Smooth muscle cell (in vitro differentiated cells): ENCODE results near the gene NRXN3. TPM values are rescaled to one million over a fixed set of nuclear protein-coding genes. Genes with fewer than 3 reads are reported as not detected.

Experiments used
- DNase-seq: peaks from one replicate; lab custom pipeline; 2025; ENCODE audit not compliant: unreplicated experiment; lab: John Stamatoyannopoulos, UW
- H2AFZ ChIP-seq: fragments of 200-600 bp; sonication (generic); 2 replicates; pipeline ENCODE4 v1.6.0; 2016; ENCODE audit warnings: antibody characterized with exemption, low read depth, mild to moderate bottlenecking
- H3F3A ChIP-seq: fragments of 200-600 bp; sonication (generic); 2 replicates; pipeline ENCODE4 v1.6.0; 2017; ENCODE audit warnings: antibody characterized with exemption, low read depth
- H3K27ac ChIP-seq: fragments of 200-600 bp; sonication (generic); 2 replicates; pipeline ENCODE4 v1.5.1; 2016; ENCODE audit warnings: low read depth, mild to moderate bottlenecking
- H3K27me3 ChIP-seq: fragments of 200-600 bp; sonication (generic); 2 replicates; pipeline ENCODE4 v1.6.1; 2016; ENCODE audit warnings: low read depth, mild to moderate bottlenecking
- H3K36me3 ChIP-seq: fragments of 200-600 bp; sonication (generic); 2 replicates; pipeline ENCODE4 v1.5.1; 2016; ENCODE audit warnings: low read depth
- H3K4me1 ChIP-seq: fragments of 200-600 bp; sonication (generic); 2 replicates; pipeline ENCODE4 v1.5.1; 2016; ENCODE audit warnings: low read depth
- H3K4me2 ChIP-seq: fragments of 200-600 bp; sonication (generic); 2 replicates; pipeline ENCODE4 v1.6.0; 2016; ENCODE audit warnings: mild to moderate bottlenecking
- H3K4me3 ChIP-seq: fragments of 200-600 bp; sonication (generic); 2 replicates; pipeline ENCODE4 v1.5.1; 2016; ENCODE audit warnings: mild to moderate bottlenecking
- H3K79me2 ChIP-seq: fragments of 200-600 bp; sonication (generic); 2 replicates; pipeline ENCODE4 v1.6.0; 2016; ENCODE audit warnings: low read depth, mild to moderate bottlenecking
- H3K9ac ChIP-seq: fragments of 200-600 bp; sonication (generic); 2 replicates; pipeline ENCODE4 v1.6.0; 2016; ENCODE audit warnings: low read depth
- H3K9me3 ChIP-seq: fragments of 200-600 bp; sonication (generic); replicated peaks from 2 replicates; pipeline ENCODE4 v1.5.1; 2016; ENCODE audit warnings: low read depth
- H4K20me1 ChIP-seq: fragments of 200-600 bp; sonication (generic); 2 replicates; pipeline ENCODE4 v1.6.0; 2016; ENCODE audit warnings: low read depth
- WGBS: methylation state at CpG from one replicate; pipeline ENCODE4 v1.1.7; 2016; ENCODE audit warnings: low lambda C conversion rate; 5-methylcytosine and 5-hydroxymethylcytosine counted together
- polyA plus RNA-seq: library from polyadenylated mRNA; unstranded; fragments of >200 nt; fragmentation: Nextera tagmentation; extraction: Ambion mirVana; gene quantifications from 2 replicates; pipeline ENCODE4 v1.2.1, GENCODE V29; 2016
- total RNA-seq: library from RNA; depleted of rRNA; stranded (reverse); fragments of >200 nt; gene quantifications from 2 replicates; pipeline ENCODE4 v1.2.3, GENCODE V29; 2014
- TF ChIP-seq, protein P1 (sequence below): fragments of 200-600 bp; sonication (generic); IDR thresholded peaks from 2 replicates; pipeline ENCODE4 v1.5.1; 2017; ENCODE audit warnings: borderline replicate concordance, mild to moderate bottlenecking, antibody characterized with exemption; ENCODE audit not compliant: insufficient read depth, poor library complexity, severe bottlenecking

The NRXN3 gene
- total and polyA plus RNA-seq, 2 experiments from 2014 or later, result 1.2 to 7.0 TPM

- Histone ChIP-seq H3K4me1 (no peaks in the 10 kb centered on the region), H3K4me2 (no peak overlapping the region), H3K27ac (no peak overlapping the region), H3K27me3 (no peaks in the 10 kb centered on the region), H4K20me1 (no peaks in the 10 kb centered on the region), H3K79me2 (no peaks in the 10 kb centered on the region), H3K36me3 (no peaks in the 10 kb centered on the region), H3K9me3 (no peaks in the 10 kb centered on the region), H3K9ac (no peak overlapping the region), H2AFZ (no peak overlapping the region), H3F3A (no peaks in the 10 kb centered on the region), H3K4me3 (no peak overlapping the region)
- WGBS, result 60% methylated on average over 7 of the region's 7 CpGs
- TF ChIP-seq, protein P1, sequence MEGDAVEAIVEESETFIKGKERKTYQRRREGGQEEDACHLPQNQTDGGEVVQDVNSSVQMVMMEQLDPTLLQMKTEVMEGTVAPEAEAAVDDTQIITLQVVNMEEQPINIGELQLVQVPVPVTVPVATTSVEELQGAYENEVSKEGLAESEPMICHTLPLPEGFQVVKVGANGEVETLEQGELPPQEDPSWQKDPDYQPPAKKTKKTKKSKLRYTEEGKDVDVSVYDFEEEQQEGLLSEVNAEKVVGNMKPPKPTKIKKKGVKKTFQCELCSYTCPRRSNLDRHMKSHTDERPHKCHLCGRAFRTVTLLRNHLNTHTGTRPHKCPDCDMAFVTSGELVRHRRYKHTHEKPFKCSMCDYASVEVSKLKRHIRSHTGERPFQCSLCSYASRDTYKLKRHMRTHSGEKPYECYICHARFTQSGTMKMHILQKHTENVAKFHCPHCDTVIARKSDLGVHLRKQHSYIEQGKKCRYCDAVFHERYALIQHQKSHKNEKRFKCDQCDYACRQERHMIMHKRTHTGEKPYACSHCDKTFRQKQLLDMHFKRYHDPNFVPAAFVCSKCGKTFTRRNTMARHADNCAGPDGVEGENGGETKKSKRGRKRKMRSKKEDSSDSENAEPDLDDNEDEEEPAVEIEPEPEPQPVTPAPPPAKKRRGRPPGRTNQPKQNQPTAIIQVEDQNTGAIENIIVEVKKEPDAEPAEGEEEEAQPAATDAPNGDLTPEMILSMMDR, result no peak
- no peak for DNase-seq
These were observed 26.6 kb upstream of the NRXN3 start for GRCh38 chr14:78143489-78144145.

DNA sequence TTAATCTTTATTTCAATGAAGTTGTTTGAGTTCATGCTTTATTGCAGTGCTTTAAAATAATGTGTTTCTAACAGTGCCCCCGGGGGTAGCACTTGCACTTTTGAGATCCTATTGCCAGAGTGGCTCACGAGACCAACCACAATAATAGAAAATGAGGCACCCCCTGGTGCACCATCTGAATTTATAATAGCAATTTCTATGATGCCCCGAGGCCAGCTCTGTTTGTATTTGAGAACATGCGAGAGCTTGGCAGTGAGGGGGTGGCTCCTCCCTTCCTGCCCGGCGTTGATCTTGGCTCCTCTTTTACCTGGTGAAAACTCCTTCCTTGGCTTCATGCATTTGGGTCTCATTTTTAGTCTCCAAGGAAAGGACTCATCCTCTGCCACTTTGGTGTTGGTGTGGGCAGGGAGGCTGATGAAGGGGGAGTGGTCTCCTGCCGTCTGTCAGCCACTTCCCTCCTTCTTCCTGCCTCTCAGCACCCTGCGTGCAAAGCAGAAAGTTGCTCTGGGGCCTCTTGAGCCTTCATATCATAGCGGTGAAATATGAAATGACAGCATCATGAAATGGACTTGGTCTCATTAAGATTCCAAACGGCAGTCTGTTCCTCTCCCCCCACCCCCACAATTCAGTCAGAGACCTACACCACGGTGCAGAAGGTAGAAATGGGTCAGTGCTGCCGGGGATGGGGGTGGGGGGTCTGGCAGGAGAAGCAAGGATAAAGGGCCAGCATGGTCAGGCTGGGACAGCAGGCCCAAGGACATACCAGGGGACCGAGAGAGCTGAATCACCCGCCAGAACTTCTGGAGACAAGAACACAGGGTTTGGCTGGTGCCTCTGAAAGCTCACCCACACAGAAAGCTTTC lies 17.7 kb upstream of the NRXN3 start:
- 76% methylated on average over 14 of the region's 14 CpGs for WGBS
- Histone ChIP-seq H3K9ac (no peak overlapping the region), H3K36me3 (no peaks in the 10 kb centered on the region), H3K79me2 (no peaks in the 10 kb centered on the region), H3K4me2 (no peak overlapping the region), H4K20me1 (no peaks in the 10 kb centered on the region), H3K27me3 (peaks cover 3% of the 10 kb centered on the region), H2AFZ (no peak overlapping the region), H3K4me3 (no peak overlapping the region), H3F3A (no peaks in the 10 kb centered on the region), H3K9me3 (no peaks in the 10 kb centered on the region), H3K4me1 (no peaks in the 10 kb centered on the region), H3K27ac (no peak overlapping the region)
- no peak for DNase-seq
- TF ChIP-seq, protein P1, result no peak

DNA sequence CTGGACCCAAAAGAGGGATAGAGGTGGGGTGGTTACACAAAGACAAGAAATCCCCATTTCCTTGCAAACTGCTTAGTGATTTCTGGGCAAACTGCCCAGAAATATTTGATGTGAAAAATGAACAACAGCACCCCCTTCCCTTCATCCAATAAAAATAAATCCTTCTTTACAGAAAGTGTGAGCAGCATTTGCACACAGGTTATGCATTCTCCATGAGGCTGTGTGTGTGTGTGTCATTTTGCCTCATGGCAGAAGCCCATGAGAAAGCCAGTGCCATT lies 17.2 kb upstream of the NRXN3 start:
- Histone ChIP-seq H3K27me3 (peaks cover 3% of the 10 kb centered on the region), H3K9ac (no peak overlapping the region), H3K4me1 (no peaks in the 10 kb centered on the region), H3K27ac (no peak overlapping the region), H3K79me2 (no peaks in the 10 kb centered on the region), H3K36me3 (no peaks in the 10 kb centered on the region), H4K20me1 (no peaks in the 10 kb centered on the region), H3K4me3 (no peak overlapping the region), H3K9me3 (no peaks in the 10 kb centered on the region), H3K4me2 (no peak overlapping the region), H3F3A (no peaks in the 10 kb centered on the region), H2AFZ (no peak overlapping the region)
- DNase-seq, result no peak
- TF ChIP-seq, protein P1, result no peak
